GM21786 (cell line): ENCODE measurements around the gene NRG2.

Source experiments
- ATAC-seq: cut with Tn5 transposase; IDR thresholded peaks from one replicate; pipeline ENCODE4 v1.9.1; 2021; ENCODE audit not compliant: unreplicated experiment

Gene NRG2

DNA sequence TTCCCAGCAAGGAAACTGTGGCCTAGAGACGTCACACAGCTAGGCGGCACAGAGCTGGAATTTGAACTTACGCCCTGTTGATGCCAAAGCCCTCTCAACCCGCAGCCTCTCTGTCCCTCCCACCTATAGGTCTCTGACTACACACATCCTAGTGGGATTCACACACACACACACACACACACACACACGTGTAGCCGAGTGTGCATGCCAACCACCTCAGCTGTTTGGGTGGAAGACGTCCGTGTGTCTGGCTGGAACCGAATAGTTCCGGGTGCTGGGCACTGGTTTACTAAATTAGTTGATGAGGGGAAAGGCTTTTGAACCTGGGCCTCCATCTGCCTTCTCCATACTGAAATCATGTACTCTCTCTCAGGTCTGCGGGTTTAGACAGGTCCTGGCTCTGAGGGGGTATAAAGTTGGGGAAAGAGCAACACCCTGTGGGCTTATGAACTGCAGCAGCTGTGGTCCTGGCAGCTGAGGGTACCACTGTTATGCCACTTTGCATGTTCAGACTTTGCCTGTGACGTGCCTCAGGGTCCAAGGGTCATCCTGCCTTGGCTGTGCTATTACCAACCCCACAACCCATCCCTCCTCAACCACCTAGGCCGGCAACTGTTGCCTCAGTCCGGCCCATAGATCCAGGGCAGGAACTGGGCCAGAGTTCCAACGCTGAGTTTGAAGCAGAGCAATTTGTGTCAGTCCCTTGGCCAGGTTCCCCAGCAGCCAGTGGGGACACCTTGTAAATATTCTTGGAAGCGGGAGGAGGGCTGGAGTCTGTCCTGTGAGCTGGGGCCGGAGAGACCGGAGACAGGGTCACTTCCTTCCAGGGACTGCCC, 197.0 kb downstream of the NRG2 start:
- no peak for ATAC-seq

DNA sequence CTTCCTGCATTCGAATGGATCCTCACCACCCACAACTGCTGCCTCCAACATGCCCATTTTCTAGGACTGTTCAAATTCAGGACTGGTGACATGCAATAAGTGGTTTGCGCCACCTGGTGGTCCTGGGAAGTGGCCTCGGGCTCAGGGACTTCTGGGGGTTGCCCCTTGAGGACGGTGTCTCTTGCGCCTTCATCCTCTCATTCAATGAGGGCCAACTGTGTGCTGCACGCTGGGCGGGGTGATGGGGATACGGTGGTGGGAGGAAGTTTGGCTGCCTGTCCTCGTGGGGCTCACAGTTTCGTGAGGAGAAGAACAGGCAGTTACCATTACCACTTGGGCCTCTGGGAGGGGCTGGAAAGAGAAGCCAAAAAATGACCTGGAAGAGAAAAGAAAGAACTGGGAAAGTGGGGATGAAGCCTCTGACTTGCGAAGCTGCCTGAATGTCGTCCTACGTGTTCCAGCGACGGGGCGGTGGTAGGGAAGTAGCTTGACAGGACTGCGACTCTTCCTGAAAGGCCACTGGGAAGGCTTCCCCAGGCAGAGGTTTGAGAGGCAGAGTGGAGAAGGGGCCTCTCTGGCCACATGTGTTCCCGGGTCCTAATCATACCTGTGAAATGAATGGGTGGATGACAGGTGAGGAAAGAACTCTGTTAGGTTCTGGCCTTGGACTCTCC, 198.5 kb downstream of the NRG2 start:
- no peak for ATAC-seq

DNA sequence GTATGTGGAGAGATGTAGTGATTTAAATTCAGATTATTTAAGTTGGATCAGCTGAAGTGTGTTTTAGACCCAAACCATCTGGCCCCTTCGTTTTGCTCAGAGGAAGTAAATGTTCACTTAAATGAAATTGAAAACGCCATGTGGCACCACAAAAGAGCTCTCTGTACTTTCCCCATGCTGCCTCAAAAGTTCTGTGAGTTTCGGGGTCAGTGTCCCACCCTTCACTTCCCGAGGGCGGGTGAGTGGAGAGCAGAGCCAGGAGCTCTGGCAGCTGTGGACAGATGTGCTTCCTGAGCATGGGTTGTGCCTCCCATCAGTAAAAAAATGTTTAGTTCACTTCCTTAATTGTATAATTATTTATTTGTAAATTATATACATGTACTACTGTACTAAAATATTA, 199.1 kb downstream of the NRG2 start:
- no peak for ATAC-seq

GRCh38 chr5:139842321-139842720, 200.8 kb downstream of the NRG2 start:
- no peak for ATAC-seq

GRCh38 chr5:139841549-139841948, 201.6 kb downstream of the NRG2 start:
- no peak for ATAC-seq

- ATAC-seq = no peak
These were observed 203.2 kb downstream of the NRG2 start for GRCh38 chr5:139839918-139840317.

GRCh38 chr5:139839232-139839815, 203.8 kb downstream of the NRG2 start:
- no peak for ATAC-seq

DNA sequence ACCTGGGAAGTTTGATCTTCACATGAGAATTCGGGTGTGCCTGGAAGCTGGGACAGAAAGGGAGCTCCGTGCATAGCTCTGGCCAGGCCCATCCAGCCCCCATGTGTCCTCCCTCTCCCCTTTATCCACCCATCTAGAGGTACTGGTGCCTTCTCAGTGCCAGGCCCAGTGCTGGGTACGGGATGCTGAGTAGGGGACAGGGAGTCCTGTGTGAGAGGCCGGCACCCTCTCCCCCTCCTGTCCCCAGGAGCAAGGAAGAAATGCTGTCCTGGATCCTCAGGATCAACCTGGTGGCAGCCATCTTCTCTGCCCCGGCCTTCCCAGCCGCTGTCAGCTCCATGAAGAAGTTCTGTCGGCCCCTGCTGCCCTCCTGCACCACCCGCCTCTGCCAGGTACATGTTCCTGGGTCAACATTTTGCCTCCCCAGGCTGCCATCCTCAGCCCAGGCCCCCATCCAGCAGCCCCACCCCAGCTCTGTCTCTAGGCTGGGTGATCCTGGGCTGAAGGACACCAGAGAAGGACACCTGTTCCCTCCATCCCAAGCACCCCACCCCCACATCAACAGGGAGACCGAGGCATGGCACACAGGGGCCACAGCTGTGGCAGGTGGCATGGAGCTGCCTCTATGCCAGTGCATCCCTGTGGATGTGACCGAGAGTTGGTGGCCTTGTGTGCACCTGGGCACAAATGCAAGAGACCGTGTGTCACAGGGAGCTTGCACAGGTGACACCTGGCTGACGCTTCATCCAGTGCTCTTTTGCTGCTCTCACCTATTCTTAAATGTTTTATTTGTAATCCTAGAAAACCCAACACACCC, 204.5 kb downstream of the NRG2 start:
- ATAC-seq = no peak

DNA sequence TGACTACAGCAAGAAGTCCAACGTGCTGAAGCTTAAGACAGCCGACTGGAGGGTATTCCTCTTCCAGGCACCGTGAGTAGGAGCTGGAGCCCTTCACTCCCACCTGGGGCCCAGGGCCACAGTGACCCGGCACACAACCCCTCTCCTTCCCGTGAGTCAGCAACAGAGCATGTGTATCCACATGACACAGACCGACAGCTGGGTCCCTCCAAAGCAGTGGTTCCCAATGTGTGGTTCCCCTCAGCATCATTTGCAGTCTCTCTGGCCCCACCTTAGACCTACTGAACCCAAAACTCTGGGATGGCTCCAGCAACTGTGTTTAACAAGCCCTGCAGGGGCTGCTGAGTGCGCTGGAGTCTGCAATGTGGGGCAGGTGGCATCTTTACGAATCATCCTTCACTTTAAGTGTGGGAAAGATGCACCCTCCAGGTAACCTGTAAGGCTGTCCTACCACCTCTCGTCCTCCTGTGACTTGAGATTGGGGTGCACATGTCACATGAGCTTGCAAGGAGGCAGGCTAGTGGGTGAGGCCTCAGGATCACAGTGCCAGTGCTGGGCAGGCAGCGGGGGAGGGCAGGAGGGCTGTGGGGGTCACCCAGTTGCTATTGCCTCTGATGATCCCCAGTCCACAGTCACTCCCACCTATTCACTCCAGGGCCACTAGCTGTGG, 205.3 kb downstream of the NRG2 start:
- ATAC-seq = no peak

GRCh38 chr5:139836469-139837208, 206.5 kb downstream of the NRG2 start:
- ATAC-seq = no peak

DNA sequence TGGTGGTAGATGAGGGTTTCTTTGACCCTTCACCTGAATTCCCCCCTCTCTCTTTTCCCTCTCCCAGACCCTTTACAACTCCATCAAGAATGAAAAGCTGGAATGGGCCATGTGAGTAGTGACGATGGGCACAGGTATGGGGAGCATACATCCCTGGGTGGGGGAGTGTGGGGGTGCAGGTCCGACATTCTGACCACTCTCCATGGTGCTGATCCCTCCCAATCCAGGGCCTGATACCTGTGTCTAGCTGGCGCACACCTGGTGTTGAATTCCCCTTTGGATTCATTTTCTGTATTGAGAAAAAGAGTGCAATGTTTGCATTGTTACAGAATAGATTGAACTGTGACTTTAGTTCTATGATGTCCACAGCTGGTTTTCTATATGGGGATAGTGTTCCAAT, 207.4 kb downstream of the NRG2 start:
- no peak for ATAC-seq

GRCh38 chr5:139833525-139833924, 209.6 kb downstream of the NRG2 start:
- no peak for ATAC-seq

GRCh38 chr5:139831624-139832023, 211.5 kb downstream of the NRG2 start:
- no peak for ATAC-seq

GRCh38 chr5:139829471-139829870, 213.6 kb downstream of the NRG2 start:
- ATAC-seq = no peak

DNA sequence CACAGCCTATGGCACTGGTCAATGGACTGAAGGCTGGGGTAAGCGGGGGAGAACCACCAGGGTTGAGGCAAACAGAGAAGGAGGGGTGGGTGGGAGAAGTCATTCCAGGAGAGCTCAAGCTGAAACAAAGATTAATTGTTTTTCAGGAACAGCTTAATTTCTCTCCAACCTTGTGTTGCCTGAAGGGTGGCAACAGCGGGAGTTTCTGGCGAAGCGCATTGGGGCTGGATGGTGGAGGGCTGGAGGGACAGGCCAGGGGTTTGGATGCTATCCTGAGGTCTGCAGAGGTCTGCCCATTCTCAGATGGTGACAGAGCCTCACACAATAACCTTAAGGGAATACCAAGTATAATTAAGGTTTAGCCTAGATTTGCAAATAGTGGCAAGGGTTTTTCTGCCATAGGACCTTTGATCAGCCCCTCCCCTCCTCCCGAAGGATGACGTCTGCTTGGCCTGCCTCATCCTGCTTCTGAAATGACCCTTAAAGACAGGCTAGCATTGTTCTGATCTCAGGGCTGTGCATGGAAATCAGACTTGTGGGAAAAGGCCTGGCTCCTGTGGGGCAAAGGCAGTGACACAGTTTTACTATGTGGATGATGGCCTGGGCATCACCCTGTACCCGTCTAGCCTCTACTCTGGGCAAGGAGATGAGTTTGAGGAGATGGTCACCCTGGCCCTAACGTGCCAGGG, 214.7 kb downstream of the NRG2 start:
- no peak for ATAC-seq

DNA sequence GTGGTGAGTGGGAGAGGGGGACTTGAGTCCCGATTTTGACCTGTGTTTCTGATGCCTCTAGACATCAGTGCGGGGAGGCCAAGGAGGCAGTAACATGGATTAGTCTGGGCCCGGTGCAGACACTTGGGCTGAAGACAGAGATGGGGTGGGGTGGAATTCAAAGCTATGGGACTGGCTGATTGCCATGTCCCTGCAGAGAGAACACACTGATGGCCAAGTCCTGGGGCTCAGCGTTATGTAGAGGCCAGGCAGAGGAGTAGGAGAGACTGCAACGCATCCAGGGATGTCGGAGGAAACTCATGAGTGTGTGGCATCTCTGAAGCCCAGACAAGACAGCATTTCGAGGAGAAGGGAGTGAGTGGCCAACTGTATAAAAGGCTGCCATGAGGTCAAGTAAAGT, 217.4 kb downstream of the NRG2 start:
- ATAC-seq = no peak

DNA sequence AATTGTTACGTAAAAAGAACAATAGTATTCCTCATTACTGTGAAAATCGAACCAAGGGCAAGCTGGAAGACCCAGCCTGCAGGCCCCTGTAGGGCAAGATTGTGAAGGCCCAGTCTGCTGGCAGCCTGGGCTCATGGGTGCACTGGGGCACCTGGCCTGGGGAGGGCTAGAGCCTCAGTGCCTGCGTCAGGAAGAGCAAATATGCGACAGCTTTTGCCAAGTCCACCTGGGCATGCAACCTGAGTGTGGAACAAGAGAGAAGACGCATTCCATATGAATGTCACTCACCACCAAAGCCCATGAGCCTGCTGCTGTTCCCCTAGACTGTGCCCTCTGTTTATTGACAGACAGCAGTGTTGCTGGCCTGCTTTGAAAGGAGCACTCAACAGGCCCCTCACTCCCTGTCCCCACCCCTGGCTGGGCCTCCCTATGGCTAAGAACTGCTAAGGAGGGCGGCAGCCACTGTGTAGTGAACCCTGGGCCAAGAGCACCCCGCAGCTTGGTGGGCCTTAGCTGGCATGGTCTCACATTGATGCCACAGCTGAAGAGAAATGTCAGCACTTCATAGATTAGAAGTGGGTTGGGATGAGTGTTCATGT, 219.2 kb downstream of the NRG2 start:
- no peak for ATAC-seq

DNA sequence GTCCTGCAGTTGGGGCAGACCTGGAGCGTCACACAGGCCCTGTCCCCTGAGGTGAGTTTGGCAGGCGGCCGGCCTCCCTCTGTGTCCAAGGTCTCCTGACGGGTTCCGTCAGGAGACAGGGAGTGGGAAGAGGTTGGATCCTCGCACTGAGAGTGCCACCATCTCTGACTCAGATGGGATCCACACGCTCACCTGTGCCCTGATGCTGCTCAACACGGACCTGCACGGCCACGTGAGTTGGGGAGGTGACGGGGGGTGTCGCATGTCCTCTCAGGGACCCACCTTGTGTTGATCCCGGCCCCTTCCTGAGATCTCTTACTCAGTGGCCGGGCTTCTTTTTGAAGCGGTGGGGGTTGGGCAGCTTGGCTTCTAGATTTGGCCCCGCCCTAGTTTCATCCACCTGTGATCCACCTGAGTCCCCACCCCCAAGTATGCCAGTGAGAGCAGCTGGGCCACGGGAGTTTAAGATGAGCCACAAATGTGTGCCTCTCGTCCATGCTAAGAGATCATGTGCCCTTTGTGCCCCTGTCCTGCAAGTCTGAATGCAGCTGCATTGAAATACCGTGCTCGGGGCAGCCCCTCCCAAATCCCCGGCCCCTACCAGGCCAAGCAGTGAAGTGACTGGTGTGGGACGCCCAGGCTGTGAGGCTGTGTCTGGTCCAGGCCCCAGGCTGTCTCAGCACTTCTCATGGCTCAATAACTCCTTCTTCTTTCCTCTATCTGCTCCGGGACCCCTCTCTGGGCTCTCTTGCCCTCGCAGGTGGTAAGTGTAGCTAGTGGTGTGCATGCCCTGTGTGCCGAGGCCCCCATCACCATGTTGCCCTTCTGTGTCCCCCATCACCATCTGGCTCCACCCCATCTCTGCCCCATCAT, 220.3 kb downstream of the NRG2 start:
- no peak for ATAC-seq
